Regular cardiac myocyte (primary cell): ENCODE data around the gene SPEN. TPM values are rescaled to one million over a fixed set of nuclear protein-coding genes. Genes with fewer than 3 reads are reported as not detected.

Source experiments
- total RNA-seq: library from RNA; depleted of rRNA; stranded (reverse); fragments of >200 nt; gene quantifications from 2 replicates; pipeline ENCODE4 v1.2.3, GENCODE V29; 2014

SPEN gene, protein sequence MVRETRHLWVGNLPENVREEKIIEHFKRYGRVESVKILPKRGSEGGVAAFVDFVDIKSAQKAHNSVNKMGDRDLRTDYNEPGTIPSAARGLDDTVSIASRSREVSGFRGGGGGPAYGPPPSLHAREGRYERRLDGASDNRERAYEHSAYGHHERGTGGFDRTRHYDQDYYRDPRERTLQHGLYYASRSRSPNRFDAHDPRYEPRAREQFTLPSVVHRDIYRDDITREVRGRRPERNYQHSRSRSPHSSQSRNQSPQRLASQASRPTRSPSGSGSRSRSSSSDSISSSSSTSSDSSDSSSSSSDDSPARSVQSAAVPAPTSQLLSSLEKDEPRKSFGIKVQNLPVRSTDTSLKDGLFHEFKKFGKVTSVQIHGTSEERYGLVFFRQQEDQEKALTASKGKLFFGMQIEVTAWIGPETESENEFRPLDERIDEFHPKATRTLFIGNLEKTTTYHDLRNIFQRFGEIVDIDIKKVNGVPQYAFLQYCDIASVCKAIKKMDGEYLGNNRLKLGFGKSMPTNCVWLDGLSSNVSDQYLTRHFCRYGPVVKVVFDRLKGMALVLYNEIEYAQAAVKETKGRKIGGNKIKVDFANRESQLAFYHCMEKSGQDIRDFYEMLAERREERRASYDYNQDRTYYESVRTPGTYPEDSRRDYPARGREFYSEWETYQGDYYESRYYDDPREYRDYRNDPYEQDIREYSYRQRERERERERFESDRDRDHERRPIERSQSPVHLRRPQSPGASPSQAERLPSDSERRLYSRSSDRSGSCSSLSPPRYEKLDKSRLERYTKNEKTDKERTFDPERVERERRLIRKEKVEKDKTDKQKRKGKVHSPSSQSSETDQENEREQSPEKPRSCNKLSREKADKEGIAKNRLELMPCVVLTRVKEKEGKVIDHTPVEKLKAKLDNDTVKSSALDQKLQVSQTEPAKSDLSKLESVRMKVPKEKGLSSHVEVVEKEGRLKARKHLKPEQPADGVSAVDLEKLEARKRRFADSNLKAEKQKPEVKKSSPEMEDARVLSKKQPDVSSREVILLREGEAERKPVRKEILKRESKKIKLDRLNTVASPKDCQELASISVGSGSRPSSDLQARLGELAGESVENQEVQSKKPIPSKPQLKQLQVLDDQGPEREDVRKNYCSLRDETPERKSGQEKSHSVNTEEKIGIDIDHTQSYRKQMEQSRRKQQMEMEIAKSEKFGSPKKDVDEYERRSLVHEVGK (N-terminal part only)
- 16.9 and 17.8 TPM in 2 replicates for total RNA-seq

DNA sequence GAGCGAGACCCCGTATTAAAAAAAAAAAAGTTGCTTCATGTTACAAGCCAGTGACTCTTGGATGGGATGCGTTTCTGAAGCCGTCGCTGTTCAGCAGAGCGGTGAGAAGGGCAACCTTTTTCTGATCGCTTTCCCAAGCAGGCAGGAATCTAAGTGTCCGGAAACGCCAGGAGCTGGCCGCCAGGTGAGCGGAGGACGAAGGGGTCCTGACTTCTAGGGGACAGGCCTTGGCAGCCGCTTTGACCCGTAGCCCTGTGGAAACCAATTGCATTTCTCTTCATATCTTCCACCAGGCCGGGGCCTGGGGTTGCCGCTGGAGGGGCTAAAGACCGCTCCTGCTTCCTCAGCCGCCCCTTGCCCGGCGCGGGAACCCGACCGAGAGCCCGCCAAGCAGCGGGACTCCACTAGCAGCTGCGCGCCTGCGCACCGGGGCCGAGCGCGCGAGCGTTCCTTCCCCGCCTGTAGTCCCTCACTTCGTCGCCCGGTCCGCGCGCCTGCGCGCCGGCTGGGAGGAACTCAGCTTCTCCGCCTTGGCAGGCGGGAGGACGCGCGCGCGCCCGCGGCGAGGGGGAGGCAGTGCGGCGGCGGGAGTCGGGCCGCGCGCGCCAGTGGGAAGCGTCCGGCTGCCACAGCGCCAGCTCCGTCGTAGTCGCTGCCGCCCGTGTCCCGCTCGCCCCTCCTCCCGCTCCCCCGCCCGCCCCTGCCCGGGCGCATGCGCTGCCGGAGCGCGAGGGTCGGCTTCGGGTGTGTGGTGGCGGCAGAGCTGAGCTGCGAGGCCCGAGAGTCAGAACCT, at the start of gene SPEN:
SPEN (plus strand) TSS at position 608 of the 793 bp plus-strand sequence. CDS start 361 bp downstream, outside the sequence.

DNA sequence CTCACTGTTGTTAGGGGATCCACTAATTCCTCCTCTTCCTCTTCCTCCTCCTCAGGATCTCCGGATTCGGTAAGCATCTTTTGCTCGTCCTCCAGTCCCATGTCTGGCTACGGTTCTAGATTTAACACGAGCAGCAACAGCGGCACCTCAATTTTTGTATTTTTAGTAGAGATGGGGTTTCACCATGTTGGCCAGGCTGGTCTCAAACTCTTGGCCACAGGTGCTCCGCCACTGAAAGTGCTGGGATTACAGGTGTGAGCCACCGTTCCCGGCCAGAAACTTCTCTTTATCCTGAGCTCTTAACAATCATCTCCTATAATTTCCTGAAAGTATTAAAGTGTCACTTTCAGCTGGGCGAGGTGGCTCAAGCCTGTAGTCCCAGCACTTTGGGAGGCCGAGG, 40.0 kb upstream of the SPEN start, which contains the start of gene UQCRHL:
UQCRHL (minus strand) TSS at position 101 of the 400 bp plus-strand sequence; CDS start at position 101, 0 bp downstream.

DNA sequence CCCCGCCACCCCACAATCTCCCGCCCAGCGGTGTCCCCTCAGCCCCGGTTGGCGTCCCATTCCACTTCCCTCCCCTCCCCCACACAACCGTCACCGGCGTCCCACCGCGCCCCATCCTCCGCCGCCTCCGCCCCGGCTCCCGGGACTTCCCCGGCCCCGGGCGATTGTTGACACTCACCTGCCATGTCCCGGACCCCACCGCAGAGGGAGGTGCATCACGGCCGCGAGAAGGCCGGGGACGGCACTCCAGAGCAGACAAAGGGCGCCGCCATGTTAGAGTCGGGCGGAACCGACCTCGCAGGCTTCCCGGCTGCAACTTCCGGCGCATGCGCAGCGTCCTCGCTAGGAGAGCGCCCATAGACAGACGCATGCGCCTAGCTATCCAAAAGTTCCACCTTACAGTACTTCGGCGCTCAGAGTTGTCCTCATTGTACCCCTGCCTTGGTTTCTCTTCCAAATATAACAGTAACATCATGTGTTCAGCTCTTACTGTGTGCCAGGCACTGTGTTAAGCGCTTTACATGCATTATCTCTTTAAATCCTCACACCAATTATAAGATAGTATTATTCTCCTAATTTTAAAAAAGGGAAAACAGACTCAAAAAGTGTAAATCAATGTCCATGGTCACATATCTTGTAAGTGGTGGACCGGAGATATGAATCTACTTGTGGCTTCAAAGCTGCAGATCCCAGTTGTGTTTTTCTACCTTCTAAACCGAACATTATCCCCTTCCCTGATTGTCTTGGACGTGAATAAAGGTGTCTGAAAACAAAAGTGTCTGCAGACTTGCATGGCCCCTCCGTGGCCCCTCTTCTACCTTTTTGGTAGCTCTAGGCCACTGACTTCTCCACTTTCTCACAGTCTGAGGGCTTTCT, 128.5 kb downstream of the SPEN start, which contains the start of gene ZBTB17:
ZBTB17 (minus strand) TSS at position 297 of the 876 bp plus-strand sequence. CDS start 27,606 bp downstream, outside the sequence.

Other genes starting within 250 kb of the SPEN start
- 12.5 and 15.8 TPM in 2 replicates for gene DDI2, start 230.2 kb upstream of the SPEN start, total RNA-seq
- 49.7 and 63.1 TPM in 2 replicates for gene PLEKHM2, start 163.4 kb upstream of the SPEN start, total RNA-seq
- gene SLC25A34, start 111.4 kb upstream of the SPEN start, total RNA-seq, result 0.28 and 0.38 TPM in 2 replicates
- not detected in 2 replicates for gene TMEM82, start 105.2 kb upstream of the SPEN start, total RNA-seq
- 76.7 and 77.0 TPM in 2 replicates for gene FBLIM1, start 88.9 kb upstream of the SPEN start, total RNA-seq
- gene UQCRHL, start 40.1 kb upstream of the SPEN start, total RNA-seq, result 1.2 and 2.0 TPM in 2 replicates
- gene ZBTB17, start 128.4 kb downstream of the SPEN start, total RNA-seq, result 36.9 and 42.8 TPM in 2 replicates
- gene SRARP, start 156.5 kb downstream of the SPEN start, total RNA-seq, result not detected in 2 replicates
- 3.3 and 10.7 TPM in 2 replicates for gene HSPB7, start 170.3 kb downstream of the SPEN start, total RNA-seq
- not detected in 2 replicates for gene CLCNKA, start 174.3 kb downstream of the SPEN start, total RNA-seq
- gene CLCNKB, start 196.1 kb downstream of the SPEN start, total RNA-seq, result under 0.01 TPM in 1 of 2 replicates, not detected in the other
- 0.28 TPM in 1 of 2 replicates, not detected in the other for gene FAM131C, start 225.9 kb downstream of the SPEN start, total RNA-seq